Measurements from ENCODE around the gene MOB2.
A peak's percentile ranks its signal among the peaks of the same experiment; 100 is the strongest.

The MOB2 gene

GRCh38 chr11:1502954-1503707 lies 16.6 kb upstream of the MOB2 start:
- DNase-seq: peak; percentile 76

- no peak for DNase-seq
Measured at GRCh38 chr11:1502168-1502953, 15.8 kb upstream of the MOB2 start.

- DNase-seq: peak; percentile 9
Measured at GRCh38 chr11:1501421-1502167, 15.0 kb upstream of the MOB2 start.

- peak; percentile 4 for DNase-seq
Measured at GRCh38 chr11:1500466-1501420, 14.2 kb upstream of the MOB2 start.

- DNase-seq: peak; percentile 7
Measured at GRCh38 chr11:1499899-1500298, 13.3 kb upstream of the MOB2 start.

- peak; percentile 10 for DNase-seq
Measured at GRCh38 chr11:1499261-1499890, 12.8 kb upstream of the MOB2 start.

- DNase-seq: no peak
Measured at GRCh38 chr11:1498262-1498661, 11.7 kb upstream of the MOB2 start.

GRCh38 chr11:1497600-1497999 lies 11.0 kb upstream of the MOB2 start:
- peak; percentile 8 for DNase-seq

- no peak for DNase-seq
Measured at GRCh38 chr11:1496761-1497095, 10.1 kb upstream of the MOB2 start.

- no peak for DNase-seq
Measured at GRCh38 chr11:1496091-1496760, 9.6 kb upstream of the MOB2 start.

GRCh38 chr11:1494650-1495049 lies 8.1 kb upstream of the MOB2 start:
- DNase-seq: no peak

- no peak for DNase-seq
Measured at GRCh38 chr11:1493650-1494244, 7.2 kb upstream of the MOB2 start.

- no peak for DNase-seq
Measured at GRCh38 chr11:1491379-1491778, 4.8 kb upstream of the MOB2 start.

GRCh38 chr11:1490651-1491050 lies 4.1 kb upstream of the MOB2 start:
- DNase-seq: no peak

- DNase-seq: peak; percentile 6
Measured at GRCh38 chr11:1488575-1489180, 2.1 kb upstream of the MOB2 start.

- peak; percentile 25 for DNase-seq
Measured at GRCh38 chr11:1487851-1488574, 1.4 kb upstream of the MOB2 start.

- DNase-seq: peak; percentile 27
Measured at GRCh38 chr11:1487091-1487850, 692 bp upstream of the MOB2 start.

GRCh38 chr11:1485504-1485885 lies 1.1 kb downstream of the MOB2 start:
- DNase-seq: peak; percentile 19
